ENCODE results near the gene HSDL1.

DNA sequence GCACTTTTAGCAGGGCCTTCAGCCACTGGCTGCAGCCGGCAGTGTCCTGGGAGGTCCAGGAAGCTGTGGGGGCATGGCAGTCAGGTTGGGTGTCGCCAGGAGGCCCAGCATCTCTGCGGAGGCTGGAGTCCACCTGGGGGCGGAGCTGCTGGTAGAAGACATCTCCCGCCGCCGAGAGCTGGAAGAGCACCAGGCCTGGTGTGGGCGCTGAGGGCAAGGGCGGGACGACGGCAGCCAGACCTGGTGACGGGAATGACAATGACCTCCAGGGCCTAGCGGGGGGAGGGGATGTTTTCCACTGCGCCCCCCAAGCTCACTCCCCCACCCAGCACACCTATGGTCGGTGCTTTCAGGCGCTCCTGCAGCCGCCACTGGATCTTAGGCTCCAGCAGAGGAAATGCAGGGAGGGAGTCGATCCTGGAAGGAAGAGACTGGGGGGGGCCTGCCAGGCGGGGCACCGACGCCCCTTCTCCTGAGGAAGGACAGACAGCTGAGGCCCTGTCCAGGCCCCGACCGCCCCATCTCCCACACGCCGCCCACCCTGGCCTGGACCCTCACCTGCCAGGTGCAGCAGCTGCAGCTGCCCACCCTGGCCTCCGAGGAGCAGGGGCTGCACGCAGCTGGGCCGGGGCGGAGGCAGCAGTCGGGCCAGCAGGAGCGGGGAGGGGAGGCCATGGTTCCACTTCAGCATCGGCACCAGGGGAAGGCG, 34.8 kb upstream of the HSDL1 start:
- TF ChIP-seq, protein P1, sequence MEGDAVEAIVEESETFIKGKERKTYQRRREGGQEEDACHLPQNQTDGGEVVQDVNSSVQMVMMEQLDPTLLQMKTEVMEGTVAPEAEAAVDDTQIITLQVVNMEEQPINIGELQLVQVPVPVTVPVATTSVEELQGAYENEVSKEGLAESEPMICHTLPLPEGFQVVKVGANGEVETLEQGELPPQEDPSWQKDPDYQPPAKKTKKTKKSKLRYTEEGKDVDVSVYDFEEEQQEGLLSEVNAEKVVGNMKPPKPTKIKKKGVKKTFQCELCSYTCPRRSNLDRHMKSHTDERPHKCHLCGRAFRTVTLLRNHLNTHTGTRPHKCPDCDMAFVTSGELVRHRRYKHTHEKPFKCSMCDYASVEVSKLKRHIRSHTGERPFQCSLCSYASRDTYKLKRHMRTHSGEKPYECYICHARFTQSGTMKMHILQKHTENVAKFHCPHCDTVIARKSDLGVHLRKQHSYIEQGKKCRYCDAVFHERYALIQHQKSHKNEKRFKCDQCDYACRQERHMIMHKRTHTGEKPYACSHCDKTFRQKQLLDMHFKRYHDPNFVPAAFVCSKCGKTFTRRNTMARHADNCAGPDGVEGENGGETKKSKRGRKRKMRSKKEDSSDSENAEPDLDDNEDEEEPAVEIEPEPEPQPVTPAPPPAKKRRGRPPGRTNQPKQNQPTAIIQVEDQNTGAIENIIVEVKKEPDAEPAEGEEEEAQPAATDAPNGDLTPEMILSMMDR (conservative IDR thresholded peaks at IDR 0.05 in 1 of 2, IDR thresholded peaks at IDR 0.05 in 1 of 2; ENCODE audit: low read depth in 1 of 2, low read length in 2 of 2): no peak
- TF ChIP-seq EZH2 (IDR thresholded peaks at IDR 0.05; ENCODE audit: low read length, missing control alignments): no peak

Measured in fibroblast of lung (primary cell).